ENCODE results near the gene CUL9.

Gene CUL9

GRCh38 chr6:43146709-43147688 lies 35.0 kb upstream of the CUL9 start:
- H2AFZ ChIP-seq (ENCODE audit: insufficient read depth, low read length, poor library complexity) = no peak overlapping the region
- H4K12ac ChIP-seq (ENCODE audit: low read depth, low read length) = no peak overlapping the region
- H2BK5ac ChIP-seq (ENCODE audit: low read depth, low read length, poor library complexity) = peak overlapping the region; percentile 7
- no peak overlapping the region for H3K23ac ChIP-seq (ENCODE audit: low read length)
- H3K9me3 ChIP-seq (ENCODE audit: insufficient read depth, low read depth, low read length) = no peaks in the 10 kb centered on the region
- peak overlapping the region; percentile 8 for H4K8ac ChIP-seq (ENCODE audit: low read depth, low read length)
- peak overlapping the region; percentile 87 for H3K27ac ChIP-seq (ENCODE audit: low read depth, low read length)
- no peak overlapping the region for H3K4me2 ChIP-seq (ENCODE audit: low read length)
- peak overlapping the region; percentile 26 for H2BK120ac ChIP-seq (ENCODE audit: insufficient read depth, low read length, poor library complexity)
- no peak overlapping the region for H3K18ac ChIP-seq (ENCODE audit: low read length)
- H3K4me1 ChIP-seq (ENCODE audit: control insufficient read depth in 1 of 2, insufficient read depth in 2 of 2, low read length in 2 of 2) = peaks cover 21 to 31% of the 10 kb centered on the region in 2 experiments
- H3K79me1 ChIP-seq (ENCODE audit: low read length) = peaks cover 10% of the 10 kb centered on the region
- no peak overlapping the region for H3K4me3 ChIP-seq (ENCODE audit: low read depth, low read length)
- H4K91ac ChIP-seq (ENCODE audit: low read depth, low read length) = peak overlapping the region; percentile 28
- H3K9ac ChIP-seq (ENCODE audit: low read length) = no peak overlapping the region
- peaks cover 59 to 65% of the 10 kb centered on the region in 2 experiments for H3K36me3 ChIP-seq (ENCODE audit: control insufficient read depth in 1 of 2, insufficient read depth in 2 of 2, low read length in 2 of 2)
- no peak overlapping the region for H3K4ac ChIP-seq (ENCODE audit: low read depth, low read length)
- no peak for DNase-seq
- no peak overlapping the region for H2BK12ac ChIP-seq (ENCODE audit: low read length)
- no CpG with 5 or more reads among the region's 8 CpGs for WGBS (ENCODE audit: extremely low coverage, insufficient coverage, insufficient read length)
- H3K14ac ChIP-seq (ENCODE audit: low read length) = no peak overlapping the region
- no peaks in the 10 kb centered on the region for H3K79me2 ChIP-seq (ENCODE audit: control insufficient read depth, insufficient read depth, low read length, poor library complexity)
- no peak overlapping the region for H2AK5ac ChIP-seq (ENCODE audit: low read length)
- H3K27me3 ChIP-seq (ENCODE audit: insufficient read depth, low read length) = no peaks in the 10 kb centered on the region

- H3K4ac ChIP-seq (ENCODE audit: low read depth, low read length) = no peak overlapping the region
- no peak overlapping the region for H3K9ac ChIP-seq (ENCODE audit: low read length)
- H3K4me1 ChIP-seq (ENCODE audit: control insufficient read depth in 1 of 2, insufficient read depth in 2 of 2, low read length in 2 of 2) = peaks cover 19 to 24% of the 10 kb centered on the region in 2 experiments
- no CpG with 5 or more reads among the region's 6 CpGs for WGBS (ENCODE audit: extremely low coverage, insufficient coverage, insufficient read length)
- no peak overlapping the region for H3K4me3 ChIP-seq (ENCODE audit: low read depth, low read length)
- H3K79me1 ChIP-seq (ENCODE audit: low read length) = peaks cover 10% of the 10 kb centered on the region
- peak overlapping the region; percentile 28 for H4K91ac ChIP-seq (ENCODE audit: low read depth, low read length)
- no peaks in the 10 kb centered on the region for H3K27me3 ChIP-seq (ENCODE audit: insufficient read depth, low read length)
- no peak overlapping the region for H2AFZ ChIP-seq (ENCODE audit: insufficient read depth, low read length, poor library complexity)
- H3K4me2 ChIP-seq (ENCODE audit: low read length) = no peak overlapping the region
- H4K12ac ChIP-seq (ENCODE audit: low read depth, low read length) = no peak overlapping the region
- peak overlapping the region; percentile 21 for H2BK12ac ChIP-seq (ENCODE audit: low read length)
- DNase-seq = peak; percentile 85 to 87
- no peak overlapping the region for H3K14ac ChIP-seq (ENCODE audit: low read length)
- H4K8ac ChIP-seq (ENCODE audit: low read depth, low read length) = peak overlapping the region; percentile 8
- peaks cover 62 to 69% of the 10 kb centered on the region in 2 experiments for H3K36me3 ChIP-seq (ENCODE audit: control insufficient read depth in 1 of 2, insufficient read depth in 2 of 2, low read length in 2 of 2)
- peak overlapping the region; percentile 87 for H3K27ac ChIP-seq (ENCODE audit: low read depth, low read length)
- peak overlapping the region; percentile 7 for H2BK5ac ChIP-seq (ENCODE audit: low read depth, low read length, poor library complexity)
- H3K18ac ChIP-seq (ENCODE audit: low read length) = no peak overlapping the region
- no peak overlapping the region for H2AK5ac ChIP-seq (ENCODE audit: low read length)
- no peak overlapping the region for H3K23ac ChIP-seq (ENCODE audit: low read length)
- no peaks in the 10 kb centered on the region for H3K79me2 ChIP-seq (ENCODE audit: control insufficient read depth, insufficient read depth, low read length, poor library complexity)
- no peaks in the 10 kb centered on the region for H3K9me3 ChIP-seq (ENCODE audit: insufficient read depth, low read depth, low read length)
- peak overlapping the region; percentile 26 for H2BK120ac ChIP-seq (ENCODE audit: insufficient read depth, low read length, poor library complexity)
Measured at GRCh38 chr6:43147691-43148477, 34.1 kb upstream of the CUL9 start.

GRCh38 chr6:43149265-43149664 lies 32.7 kb upstream of the CUL9 start:
- H3K4me1 ChIP-seq (ENCODE audit: control insufficient read depth in 1 of 2, insufficient read depth in 2 of 2, low read length in 2 of 2) = peaks cover 15 to 20% of the 10 kb centered on the region in 2 experiments

GRCh38 chr6:43150051-43150751 lies 31.8 kb upstream of the CUL9 start:
- no peaks in the 10 kb centered on the region for H3K27me3 ChIP-seq (ENCODE audit: insufficient read depth, low read length)
- no peak overlapping the region for H3K23ac ChIP-seq (ENCODE audit: low read length)
- H3K9ac ChIP-seq (ENCODE audit: low read length) = no peak overlapping the region
- no peak overlapping the region for H2BK5ac ChIP-seq (ENCODE audit: low read depth, low read length, poor library complexity)
- H3K79me2 ChIP-seq (ENCODE audit: control insufficient read depth, insufficient read depth, low read length, poor library complexity) = no peaks in the 10 kb centered on the region
- H3K4me2 ChIP-seq (ENCODE audit: low read length) = no peak overlapping the region
- no peak overlapping the region for H3K14ac ChIP-seq (ENCODE audit: low read length)
- H3K36me3 ChIP-seq (ENCODE audit: control insufficient read depth in 1 of 2, insufficient read depth in 2 of 2, low read length in 2 of 2) = peaks cover 62 to 66% of the 10 kb centered on the region in 2 experiments
- WGBS (ENCODE audit: extremely low coverage, insufficient coverage, insufficient read length) = no CpG with 5 or more reads among the region's 7 CpGs
- H3K79me1 ChIP-seq (ENCODE audit: low read length) = peaks cover 6% of the 10 kb centered on the region
- H3K9me3 ChIP-seq (ENCODE audit: insufficient read depth, low read depth, low read length) = no peaks in the 10 kb centered on the region
- no peak overlapping the region for H4K91ac ChIP-seq (ENCODE audit: low read depth, low read length)
- H4K12ac ChIP-seq (ENCODE audit: low read depth, low read length) = peak overlapping the region; percentile 43
- no peak overlapping the region for H2AK5ac ChIP-seq (ENCODE audit: low read length)
- H3K27ac ChIP-seq (ENCODE audit: low read depth, low read length) = no peak overlapping the region
- H4K8ac ChIP-seq (ENCODE audit: low read depth, low read length) = no peak overlapping the region
- H3K4me3 ChIP-seq (ENCODE audit: low read depth, low read length) = no peak overlapping the region
- no peak overlapping the region for H2BK12ac ChIP-seq (ENCODE audit: low read length)
- no peak overlapping the region for H3K18ac ChIP-seq (ENCODE audit: low read length)
- peak in 1 of 2 donors; percentile 2 for DNase-seq
- peaks cover 15 to 20% of the 10 kb centered on the region in 2 experiments for H3K4me1 ChIP-seq (ENCODE audit: control insufficient read depth in 1 of 2, insufficient read depth in 2 of 2, low read length in 2 of 2)
- no peak overlapping the region for H3K4ac ChIP-seq (ENCODE audit: low read depth, low read length)
- H2AFZ ChIP-seq (ENCODE audit: insufficient read depth, low read length, poor library complexity) = no peak overlapping the region
- H2BK120ac ChIP-seq (ENCODE audit: insufficient read depth, low read length, poor library complexity) = no peak overlapping the region

More at GRCh38 chr6:43149265-43149664, 32.7 kb upstream of the CUL9 start:
- Histone ChIP-seq H2AFZ (ENCODE audit: insufficient read depth, low read length, poor library complexity) (no peak overlapping the region), H3K36me3 (ENCODE audit: control insufficient read depth in 1 of 2, insufficient read depth in 2 of 2, low read length in 2 of 2) (peaks cover 63 to 67% of the 10 kb centered on the region in 2 experiments), H3K4ac (ENCODE audit: low read depth, low read length) (no peak overlapping the region), H2AK5ac (ENCODE audit: low read length) (no peak overlapping the region), H3K79me1 (ENCODE audit: low read length) (peaks cover 6% of the 10 kb centered on the region), H4K8ac (ENCODE audit: low read depth, low read length) (no peak overlapping the region), H2BK120ac (ENCODE audit: insufficient read depth, low read length, poor library complexity) (no peak overlapping the region), H3K27ac (ENCODE audit: low read depth, low read length) (no peak overlapping the region), H3K14ac (ENCODE audit: low read length) (no peak overlapping the region), H3K4me2 (ENCODE audit: low read length) (no peak overlapping the region), H3K18ac (ENCODE audit: low read length) (no peak overlapping the region), H4K12ac (ENCODE audit: low read depth, low read length) (no peak overlapping the region), H3K9me3 (ENCODE audit: insufficient read depth, low read depth, low read length) (no peaks in the 10 kb centered on the region), H2BK12ac (ENCODE audit: low read length) (no peak overlapping the region), H3K4me3 (ENCODE audit: low read depth, low read length) (no peak overlapping the region), H2BK5ac (ENCODE audit: low read depth, low read length, poor library complexity) (no peak overlapping the region), H4K91ac (ENCODE audit: low read depth, low read length) (no peak overlapping the region), H3K27me3 (ENCODE audit: insufficient read depth, low read length) (no peaks in the 10 kb centered on the region), H3K23ac (ENCODE audit: low read length) (no peak overlapping the region), H3K9ac (ENCODE audit: low read length) (no peak overlapping the region), H3K79me2 (ENCODE audit: control insufficient read depth, insufficient read depth, low read length, poor library complexity) (no peaks in the 10 kb centered on the region)
- peak in 1 of 2 donors; percentile 43 for DNase-seq
- WGBS (ENCODE audit: extremely low coverage, insufficient coverage, insufficient read length) = no CpG with 5 or more reads among the region's 1 CpG
